GM12872 (cell line): ENCODE measurements around the gene SMURF1.

ENCODE experiments used
- CTCF ChIP-seq: IDR thresholded peaks from 3 replicates; pipeline ENCODE4 v1.5.1; 2011; ENCODE audit warnings: low read depth, mild to moderate bottlenecking, low read length, moderate library complexity; ENCODE audit not compliant: insufficient read depth

SMURF1 gene

GRCh38 chr7:99129536-99129935 is 14.4 kb downstream of the SMURF1 start:
- TF ChIP-seq CTCF, result no peak

DNA sequence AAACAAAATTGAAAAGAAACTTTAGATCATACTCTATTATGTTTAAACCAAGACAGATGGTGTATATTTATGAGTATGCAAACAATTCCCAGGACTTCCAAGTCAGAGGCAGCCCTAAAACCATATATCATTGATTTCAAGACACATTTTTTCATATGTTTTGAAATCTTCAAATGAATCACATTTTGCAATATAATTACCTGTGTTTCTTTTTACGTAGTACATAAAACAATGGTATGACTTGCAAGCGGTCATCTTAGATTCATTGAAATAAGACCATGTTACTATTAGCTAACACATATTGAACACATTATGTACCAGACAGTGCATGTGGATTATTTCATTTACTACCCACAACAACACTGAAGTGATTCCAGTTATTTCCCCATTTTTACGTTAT is 14.9 kb downstream of the SMURF1 start:
- no peak for TF ChIP-seq CTCF

DNA sequence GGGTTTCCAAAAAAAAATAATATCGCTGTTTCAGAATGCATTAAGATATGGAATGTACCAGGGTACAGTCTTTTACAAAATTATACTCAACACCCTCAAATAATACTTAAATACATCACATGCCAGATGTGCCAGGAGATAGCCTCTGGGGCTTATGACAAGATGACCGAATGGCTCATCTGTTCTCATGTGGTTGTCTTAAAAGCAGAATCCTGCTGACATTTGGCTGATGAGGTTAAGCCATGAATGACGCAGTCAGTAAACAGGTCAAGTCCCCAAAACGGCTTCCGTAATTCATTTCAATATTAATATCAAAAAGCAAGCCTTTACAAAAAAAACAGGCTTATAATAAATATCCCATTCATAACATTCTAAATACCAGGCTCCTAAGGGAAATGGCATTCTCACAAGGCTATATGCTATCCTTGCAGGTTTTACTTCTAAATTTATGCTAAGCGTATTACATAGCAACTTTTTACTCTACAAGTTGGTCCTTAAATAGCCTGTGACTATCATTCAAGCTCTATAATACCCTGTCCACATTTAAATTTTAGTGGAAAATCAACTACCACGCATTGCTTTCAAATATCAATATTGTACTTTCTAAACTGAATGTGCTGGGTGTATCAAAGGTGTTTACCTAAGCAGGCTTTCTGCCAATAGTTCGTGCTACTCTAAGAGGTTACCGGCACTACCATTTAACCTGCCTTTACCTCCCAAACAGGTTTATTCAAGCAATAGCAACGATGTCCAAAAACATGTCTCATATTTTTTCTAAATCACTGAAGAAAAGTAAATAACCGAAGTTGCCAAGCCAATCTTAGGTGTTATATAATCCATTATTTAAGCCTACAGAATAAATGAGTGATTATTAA is 15.6 kb downstream of the SMURF1 start:
- TF ChIP-seq CTCF, result no peak

GRCh38 chr7:99127636-99128035 is 16.3 kb downstream of the SMURF1 start:
- no peak for TF ChIP-seq CTCF

DNA sequence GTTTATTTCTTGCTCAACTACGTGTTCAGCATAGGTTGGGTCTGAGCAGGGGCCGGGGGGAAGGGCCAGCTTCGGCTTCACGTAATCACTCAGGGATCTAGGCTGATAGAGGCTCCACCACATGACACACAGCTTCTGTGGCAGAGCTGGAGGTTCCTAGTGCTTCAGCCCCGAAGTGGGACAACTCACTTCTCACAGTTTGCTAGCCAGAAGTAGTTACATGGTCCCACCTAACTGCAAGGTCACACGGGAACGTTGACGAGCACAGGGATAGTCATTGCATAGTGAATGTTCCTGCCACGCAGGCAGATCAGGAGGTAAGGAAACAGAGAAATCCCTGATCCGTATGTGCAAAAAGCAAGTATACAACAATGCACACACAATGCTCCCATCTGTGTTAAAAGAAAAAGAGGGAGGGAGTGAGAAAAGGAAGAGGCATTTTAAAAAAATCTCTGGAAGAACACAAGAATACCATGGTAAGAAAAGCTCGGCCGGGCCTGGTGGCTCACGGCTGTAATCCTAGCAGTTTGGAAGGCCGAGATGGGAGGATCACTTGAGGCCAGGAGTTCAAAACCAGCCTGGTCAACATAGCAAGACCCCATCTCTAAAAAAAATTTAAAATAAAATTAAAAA is 16.9 kb downstream of the SMURF1 start:
- no peak for TF ChIP-seq CTCF

GRCh38 chr7:99125505-99125865 is 18.4 kb downstream of the SMURF1 start:
- no peak for TF ChIP-seq CTCF

DNA sequence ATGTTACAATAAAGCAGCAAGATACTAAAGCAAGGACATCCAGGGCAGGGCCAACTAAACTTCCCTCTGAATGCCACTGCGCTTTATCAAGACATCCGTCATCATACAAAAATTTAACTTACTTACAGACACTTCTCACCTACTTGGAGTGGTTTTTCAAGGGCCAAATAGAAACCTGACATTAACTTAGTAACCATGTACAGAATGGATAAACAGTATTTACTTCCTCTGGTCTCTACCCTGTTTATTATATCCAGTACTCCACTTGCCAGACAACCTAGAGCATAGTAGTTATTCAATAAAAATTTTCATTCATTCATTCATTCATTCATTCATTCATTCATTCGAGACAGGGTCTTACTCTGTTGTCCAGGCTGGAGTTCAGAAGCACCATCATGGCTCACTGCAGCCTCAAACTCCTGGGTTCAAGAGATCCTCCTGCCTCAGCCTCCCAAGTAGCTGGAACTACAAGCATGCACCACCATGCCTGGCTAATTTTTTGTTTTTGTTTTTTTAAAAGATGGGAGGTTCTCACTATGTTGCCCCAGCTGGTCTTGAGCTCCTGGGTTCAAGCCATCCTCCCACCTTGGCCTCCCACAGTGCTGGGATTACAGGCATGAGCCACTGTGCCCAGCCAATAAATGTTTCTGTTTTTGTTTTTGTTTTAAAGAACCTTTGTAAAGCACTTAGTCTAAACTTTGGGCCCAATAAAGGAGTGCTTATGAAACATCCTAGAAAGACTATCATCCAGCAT is 19.0 kb downstream of the SMURF1 start:
- no peak for TF ChIP-seq CTCF
